Esophagus squamous epithelium (tissue), 5 donors: ENCODE measurements around the gene GPR150. TPM values are rescaled to one million over a fixed set of nuclear protein-coding genes. Genes with fewer than 3 reads are reported as not detected.
A peak's percentile ranks its signal among the peaks of the same experiment; 100 is the strongest.

Source experiments
- DNase-seq: peaks from one replicate; lab custom pipeline; 2025; lab: John Stamatoyannopoulos, UW
- H3K27ac ChIP-seq, 4 donors: fragments of 200-600 bp; sonication (generic); one replicate each; pipeline ENCODE4 v1.5.1; 2016 to 2019; ENCODE audit warnings: mild to moderate bottlenecking in 1 of 4
- H3K27me3 ChIP-seq, 4 donors: fragments of 200-600 bp; sonication (generic); 1 replicate in 3 of 4; 2 replicates in 1 of 4; pipeline versions ENCODE4 v1.5.1 to v1.6.0; 2017 to 2021; ENCODE audit warnings: antibody characterized with exemption in 1 of 4
- H3K36me3 ChIP-seq, 3 donors: fragments of 200-600 bp; sonication (generic); one replicate each; pipeline ENCODE4 v1.5.1; 2016 to 2019
- H3K4me1 ChIP-seq, 3 donors: fragments of 200-600 bp; sonication (generic); one replicate each; pipeline ENCODE4 v1.5.1; 2017 to 2019
- H3K4me3 ChIP-seq, 4 donors: fragments of 200-600 bp; sonication (generic); 1 replicate in 3 of 4; 2 replicates in 1 of 4; pipeline ENCODE4 v1.5.1; 2016 to 2019; ENCODE audit warnings: mild to moderate bottlenecking in 2 of 4, moderate library complexity in 1 of 4
- H3K9me3 ChIP-seq, 3 donors: fragments of 200-600 bp; sonication (generic); one replicate each; pipeline ENCODE4 v1.5.1; 2016 to 2019
- CTCF ChIP-seq, 6 experiments: fragments of 450-650 bp in 4 of 6; fragments of 200-600 bp in 2 of 6; sonication (generic) in 2 of 6; IDR thresholded peaks; one replicate each; pipeline ENCODE4 v1.5.1; 2016 to 2019; ENCODE audit warnings: antibody characterized with exemption in 6 of 6, mild to moderate bottlenecking in 4 of 6, moderate library complexity in 4 of 6
- POLR2A ChIP-seq, 4 donors: fragments of 450-650 bp; IDR thresholded peaks; one replicate each; pipeline ENCODE4 v1.6.1; 2017; ENCODE audit warnings: antibody characterized with exemption in 4 of 4, mild to moderate bottlenecking in 4 of 4, moderate library complexity in 3 of 4
- WGBS, 2 donors: methylation state at CpG; one replicate each; pipeline ENCODE4 v1.1.5; 2018; 5-methylcytosine and 5-hydroxymethylcytosine counted together
- intact Hi-C: fragments of 100-400 bp; cut with DNase I; formaldehyde crosslinking; loops from one replicate; pipeline ENCODE4 v1.15.0; 2022
- total RNA-seq, 4 donors: library from RNA; depleted of rRNA; stranded (reverse); fragments of >200 nt; gene quantifications; one replicate each; pipeline ENCODE4 v1.1.0, GENCODE V29; 2016
- donor health status: DM: yes; HTN: yes; CAD: no.

The GPR150 gene
- total RNA-seq, 4 donors from 2014 or later = not detected

GRCh38 chr5:95669540-95669939 is 49.7 kb downstream of the GPR150 start:
- TF ChIP-seq POLR2A (IDR thresholded peaks at IDR 0.05) (no peak), CTCF (IDR thresholded peaks at IDR 0.05) (no peak)
- no peaks in the 10 kb centered on the region for H3K27me3 ChIP-seq
- no peak for DNase-seq
- WGBS, 2 donors = 73 to 79% methylated on average over 3 of the region's 4 CpGs
- H3K4me1 ChIP-seq = peaks cover 0 to 15% (median 3%) of the 10 kb centered on the region in 3 donors
- intact Hi-C loops = loop anchor here (10.0 kb wide), 2 partner anchors 65 to 115 kb away; partner anchors contain the start of gene RHOBTB3
- H3K36me3 ChIP-seq = no peaks in the 10 kb centered on the region
- no peak overlapping the region for H3K4me3 ChIP-seq
- H3K27ac ChIP-seq = peak overlapping the region in 3 of 4 donors; percentile 55 to 64 (median 56)
- no peaks in the 10 kb centered on the region for H3K9me3 ChIP-seq

- Histone ChIP-seq H3K27me3 (no peaks in the 10 kb centered on the region), H3K36me3 (no peaks in the 10 kb centered on the region), H3K4me1 (peaks cover 0 to 12% (median 3%) of the 10 kb centered on the region in 3 donors), H3K27ac (peak overlapping the region in 3 of 4 donors; percentile 55 to 64 (median 56)), H3K9me3 (no peaks in the 10 kb centered on the region), H3K4me3 (no peak overlapping the region)
- 79 to 94% methylated on average over 4 to 5 of the region's 5 CpGs for WGBS, 2 donors
- intact Hi-C loops = loop anchor here (10.0 kb wide), 2 partner anchors 65 to 115 kb away; partner anchors contain the start of gene RHOBTB3
- no peak for DNase-seq
- TF ChIP-seq POLR2A (IDR thresholded peaks at IDR 0.05) (no peak), CTCF (IDR thresholded peaks at IDR 0.05) (no peak)
These were observed 50.1 kb downstream of the GPR150 start for GRCh38 chr5:95669985-95670384.

- WGBS, 2 donors = 95 to 97% methylated on average over 3 of the region's 3 CpGs
- H3K9me3 ChIP-seq = no peaks in the 10 kb centered on the region
- no peak for DNase-seq
- H3K27ac ChIP-seq = peak overlapping the region in 2 of 4 donors; percentile 56 to 64
- peaks cover 0 to 12% (median 3%) of the 10 kb centered on the region in 3 donors for H3K4me1 ChIP-seq
- H3K36me3 ChIP-seq = no peaks in the 10 kb centered on the region
- no peaks in the 10 kb centered on the region for H3K27me3 ChIP-seq
- TF ChIP-seq POLR2A (IDR thresholded peaks at IDR 0.05) (no peak), CTCF (IDR thresholded peaks at IDR 0.05) (no peak)
- no peak overlapping the region for H3K4me3 ChIP-seq
- intact Hi-C loops = no loop called here
These were observed 50.7 kb downstream of the GPR150 start for GRCh38 chr5:95670568-95670967.

Other genes starting within 250 kb of the GPR150 start
- gene FAM81B, start 228.7 kb upstream of the GPR150 start, total RNA-seq = not detected
- gene SKIC3, start 65.1 kb upstream of the GPR150 start, total RNA-seq = 10 to 100 TPM; 27.0 to 71.3 (median 41.6) TPM
- 1 to 10 TPM; 2.0 to 4.9 (median 3.6) TPM for gene ARSK, start 65.0 kb upstream of the GPR150 start, total RNA-seq
- 1 to 10 TPM in 2 of 4 donors, under 1 TPM in 2; 0.11 to 3.6 (median 1.0) TPM for gene RFESD, start 26.7 kb downstream of the GPR150 start, total RNA-seq
- gene SPATA9, start 62.9 kb downstream of the GPR150 start, total RNA-seq = not detected
- 10 to 100 TPM in 2 of 4 donors, 1 to 10 TPM in 2; 4.7 to 59.3 (median 13.6) TPM for gene RHOBTB3, start 111.2 kb downstream of the GPR150 start, total RNA-seq
- gene GLRX, start 202.6 kb downstream of the GPR150 start, total RNA-seq = 10 to 100 TPM in 3 of 4 donors, 1 to 10 TPM in 1; 5.3 to 37.8 (median 14.2) TPM